Calu3 (cell line): ENCODE measurements around the gene TGFBI. TPM values are rescaled to one million over a fixed set of nuclear protein-coding genes. Genes with fewer than 3 reads are reported as not detected.

Source experiments
- BruUV-seq: library from RNA; stranded (reverse); fragments of 400-500 nt; replicated peaks from 2 replicates; lab custom pipeline; 2021; lab: Mats Ljungman, UMichigan
- CTCF ChIA-PET: fragments of 300-600 bp; sonication (Branson Sonifier 250); formaldehyde crosslinking; loops from one replicate; lab custom pipeline; 2022; ENCODE audit warnings: antibody characterized with exemption; lab: Charles Lee
- DNase-seq: peaks from one replicate; pipeline ENCODE4 v3.0.0; 2022
- H3K27ac Mint-ChIP-seq: one replicate; pipeline ENCODE4 v1.8.0; 2022; ENCODE audit warnings: mixed read lengths; ENCODE audit not compliant: unreplicated experiment
- H3K27me3 Mint-ChIP-seq: one replicate; pipeline ENCODE4 v1.8.0; 2022; ENCODE audit warnings: mixed read lengths; ENCODE audit not compliant: unreplicated experiment
- H3K36me3 Mint-ChIP-seq: one replicate; pipeline ENCODE4 v1.8.0; 2022; ENCODE audit warnings: mild to moderate bottlenecking, moderate library complexity, mixed read lengths; ENCODE audit not compliant: insufficient read depth, unreplicated experiment
- H3K4me1 Mint-ChIP-seq: one replicate; pipeline ENCODE4 v1.8.0; 2022; ENCODE audit warnings: mild to moderate bottlenecking, low read depth, mixed read lengths; ENCODE audit not compliant: unreplicated experiment
- H3K4me3 Mint-ChIP-seq: one replicate; pipeline ENCODE4 v1.8.0; 2022; ENCODE audit warnings: mild to moderate bottlenecking, low read depth, moderate library complexity, mixed read lengths; ENCODE audit not compliant: unreplicated experiment
- H3K9me3 Mint-ChIP-seq: one replicate; pipeline ENCODE4 v1.8.0; 2022; ENCODE audit warnings: low read depth, mixed read lengths; ENCODE audit not compliant: unreplicated experiment
- CTCF ChIP-seq: fragments of 200-600 bp; IDR thresholded peaks from one replicate; pipeline ENCODE4 v1.8.0; 2022; ENCODE audit warnings: antibody characterized with exemption; ENCODE audit not compliant: unreplicated experiment
- intact Hi-C: fragments of 100-400 bp; cut with micrococcal nuclease; formaldehyde crosslinking; loops from one replicate; pipeline ENCODE4 v1.10.0; 2022; ENCODE audit not compliant: unreplicated experiment
- total RNA-seq: library from RNA; stranded (reverse); gene quantifications from 2 replicates; pipeline ENCODE4 v1.2.3, GENCODE V29; 2022

Gene TGFBI
- total RNA-seq, 1 experiment from 2014 or later, result 95.2 TPM

DNA sequence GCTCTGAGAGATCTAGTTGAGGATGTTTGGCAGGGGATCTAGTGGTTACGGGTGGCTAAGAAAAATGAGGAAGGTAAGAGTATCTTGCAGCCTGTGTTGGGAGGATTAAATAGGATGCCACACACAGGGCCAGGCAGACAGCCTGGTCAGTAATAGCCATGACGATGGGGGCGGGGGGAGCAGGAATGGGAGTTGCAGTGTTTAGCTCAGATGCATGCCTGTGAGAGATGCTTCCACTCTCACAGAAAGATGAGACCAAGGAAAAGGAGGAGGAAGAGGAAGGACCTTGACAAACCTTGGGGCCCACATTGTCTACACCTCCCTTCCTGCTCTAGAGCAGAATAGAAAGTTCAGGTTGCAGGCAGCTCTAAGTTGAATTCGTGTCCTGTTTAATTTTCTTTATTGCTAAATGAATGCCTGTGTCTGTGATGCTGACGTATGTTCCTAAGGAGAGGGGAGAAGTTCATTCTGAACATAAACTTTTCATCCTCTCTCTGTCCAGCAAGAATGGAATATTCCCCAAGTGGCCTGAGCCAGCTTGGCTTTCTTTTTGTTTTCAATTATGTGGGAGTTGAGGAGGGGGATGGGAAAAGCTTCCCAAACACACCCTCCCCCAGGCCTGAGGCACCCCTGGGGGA is 28.7 kb downstream of the TGFBI start:
- Mint-ChIP-seq H3K27me3 (no peaks in the 10 kb centered on the region), H3K4me1 (peaks cover 67% of the 10 kb centered on the region), H3K4me3 (no peak overlapping the region), H3K36me3 (peaks cover 49% of the 10 kb centered on the region), H3K9me3 (no peaks in the 10 kb centered on the region), H3K27ac (peak overlapping the region; percentile 19)
- no peak for DNase-seq
- no TSS peak for BruUV-seq
- no peak for TF ChIP-seq CTCF
- intact Hi-C loops, result no loop called here
- CTCF ChIA-PET, result interaction anchor here (0.6 to 1.5 kb wide), 5 partner anchors 16 to 119 kb away, joined by 3 to 9 read pairs (median 3); no protein-coding TSS in a partner anchor

- CTCF ChIA-PET, result interaction anchor here (0.6 to 1.5 kb wide), 5 partner anchors 17 to 120 kb away, joined by 3 to 9 read pairs (median 3); no protein-coding TSS in a partner anchor
- H3K4me3 Mint-ChIP-seq, result no peak overlapping the region
- no peaks in the 10 kb centered on the region for H3K27me3 Mint-ChIP-seq
- peak overlapping the region; percentile 32 for H3K27ac Mint-ChIP-seq
- DNase-seq, result peak; percentile 32
- peaks cover 59% of the 10 kb centered on the region for H3K4me1 Mint-ChIP-seq
- H3K9me3 Mint-ChIP-seq, result no peaks in the 10 kb centered on the region
- H3K36me3 Mint-ChIP-seq, result peaks cover 45% of the 10 kb centered on the region
- intact Hi-C loops, result no loop called here
- BruUV-seq, result no TSS peak
- TF ChIP-seq CTCF, result no peak
Observed at GRCh38 chr5:136058039-136058971, 29.5 kb downstream of the TGFBI start.

GRCh38 chr5:136058972-136059354 is 30.2 kb downstream of the TGFBI start:
- intact Hi-C loops, result no loop called here
- no TSS peak for BruUV-seq
- Mint-ChIP-seq H3K9me3 (no peaks in the 10 kb centered on the region), H3K4me3 (no peak overlapping the region), H3K36me3 (peaks cover 39% of the 10 kb centered on the region), H3K27me3 (no peaks in the 10 kb centered on the region), H3K27ac (peak overlapping the region; percentile 32), H3K4me1 (peaks cover 52% of the 10 kb centered on the region)
- CTCF ChIA-PET, result no interaction called here
- TF ChIP-seq CTCF, result no peak
- no peak for DNase-seq

DNA sequence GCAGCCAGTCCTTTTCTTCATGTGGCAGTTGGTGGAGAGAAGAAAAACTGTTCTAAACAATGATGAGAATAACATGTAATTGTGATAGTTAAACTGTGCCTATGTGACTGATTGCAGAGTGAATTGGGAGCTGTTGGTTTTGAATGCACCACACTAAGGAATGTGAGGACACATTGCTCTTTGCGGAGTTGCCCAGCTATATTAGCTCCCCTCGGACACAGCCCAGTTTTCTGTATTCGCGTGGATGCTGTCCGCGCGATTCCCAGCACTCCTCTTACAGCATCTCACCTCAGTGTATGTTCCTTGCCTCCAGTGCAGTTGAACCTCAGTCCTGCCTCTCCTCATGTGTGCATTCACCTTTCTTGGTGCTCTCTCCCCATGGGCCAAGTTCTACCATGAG is 32.2 kb downstream of the TGFBI start:
- peak overlapping the region; percentile 42 for H3K27ac Mint-ChIP-seq
- H3K4me1 Mint-ChIP-seq, result peaks cover 32% of the 10 kb centered on the region
- H3K27me3 Mint-ChIP-seq, result no peaks in the 10 kb centered on the region
- no peak for TF ChIP-seq CTCF
- peaks cover 26% of the 10 kb centered on the region for H3K36me3 Mint-ChIP-seq
- no TSS peak for BruUV-seq
- no peak overlapping the region for H3K4me3 Mint-ChIP-seq
- H3K9me3 Mint-ChIP-seq, result no peaks in the 10 kb centered on the region
- CTCF ChIA-PET, result no interaction called here
- intact Hi-C loops, result no loop called here
- DNase-seq, result no peak
